Psoas muscle (tissue), 8 donors: ENCODE measurements around the gene PRKAR2A. TPM values are rescaled to one million over a fixed set of nuclear protein-coding genes. Genes with fewer than 3 reads are reported as not detected.
A peak's percentile ranks its signal among the peaks of the same experiment; 100 is the strongest.

ENCODE experiments used
- ATAC-seq, 4 donors: fragments of 200-7000 bp; cut with Tn5 transposase; one replicate each; pipeline ENCODE4 v1.9.1; 2020; ENCODE audit warnings: moderate library complexity in 3 of 4, mild to moderate bottlenecking in 2 of 4
- DNase-seq, 2 donors: peaks; one replicate each; pipeline ENCODE4 v3.0.0-alpha.2; 2020
- H3K27ac ChIP-seq: fragments of 200-600 bp; one replicate; pipeline ENCODE4 v1.8.0; 2022
- H3K27me3 ChIP-seq, 3 donors: fragments of 200-600 bp in 1 of 3; one replicate each; pipeline versions ENCODE4 v1.6.1 to v1.8.0; 2013 to 2022; ENCODE audit warnings: low read length in 2 of 3, mild to moderate bottlenecking in 2 of 3, moderate library complexity in 1 of 3; ENCODE audit not compliant: insufficient read depth in 3 of 3
- H3K36me3 ChIP-seq, 2 donors: fragments of 200-600 bp in 1 of 2; one replicate each; pipeline versions ENCODE4 v1.6.1 to v1.8.0; 2013 to 2022; ENCODE audit warnings: low read depth in 1 of 2, mild to moderate bottlenecking in 1 of 2, moderate library complexity in 1 of 2; ENCODE audit not compliant: insufficient read depth in 1 of 2
- H3K4me1 ChIP-seq: fragments of 200-600 bp; one replicate; pipeline ENCODE4 v1.8.0; 2022
- H3K4me3 ChIP-seq: fragments of 200-600 bp; one replicate; pipeline ENCODE4 v1.8.0; 2022; ENCODE audit warnings: mild to moderate bottlenecking
- H3K9me3 ChIP-seq: fragments of 200-600 bp; one replicate; pipeline ENCODE4 v1.8.0; 2022
- CTCF ChIP-seq: fragments of 200-600 bp; IDR thresholded peaks from one replicate; pipeline ENCODE4 v1.8.0; 2022; ENCODE audit warnings: antibody characterized with exemption
- WGBS, 3 donors: extraction: QIAGEN DNeasy Blood & Tissue Kit; methylation state at CpG; one replicate each; pipeline versions ENCODE4 v1.1.6 to v1.1.7; 2013; 5-methylcytosine and 5-hydroxymethylcytosine counted together
- intact Hi-C, 2 donors: fragments of 100-400 bp; cut with DNase I; formaldehyde crosslinking; loops; one replicate each; pipeline versions ENCODE4 v1.11.0 to v1.14.2; 2022
- polyA plus RNA-seq, 3 donors: library from polyadenylated mRNA; stranded (reverse); fragments of 200-250 nt; gene quantifications; one replicate each; pipeline ENCODE4 v1.2.3, GENCODE V29; 2013
- total RNA-seq, 4 donors: library from RNA; stranded (reverse); fragmentation: NEBNext Ultra II Directional in 2 of 4; extraction: Animal tissue kit (Norgen Biotek cat#: 25700) in 2 of 4; gene quantifications; one replicate each; pipeline versions ENCODE4 v1.2.1 to v1.2.4, GENCODE V29; 2021 to 2023
- donor health status: healthy with polysubstance abuse.
- donor health status: DM: no; HTN: no; CAD: no; lungs with moderate emphysema.
- donor health status: Bipolar disorder and iron deficiency.
- donor health status: healthy.
- donor health status: DM: yes; HTN: yes; CAD: no.
- donor health status: DM: no; HTN: no; CAD: no.
- donor health status: DM: no; HTN: no; CAD: no.
- donor health status: DM: yes; HTN: yes; CAD: no.

The PRKAR2A gene
- total and polyA plus RNA-seq, 7 donors = 24.3 to 126 (median 92.5) TPM

DNA sequence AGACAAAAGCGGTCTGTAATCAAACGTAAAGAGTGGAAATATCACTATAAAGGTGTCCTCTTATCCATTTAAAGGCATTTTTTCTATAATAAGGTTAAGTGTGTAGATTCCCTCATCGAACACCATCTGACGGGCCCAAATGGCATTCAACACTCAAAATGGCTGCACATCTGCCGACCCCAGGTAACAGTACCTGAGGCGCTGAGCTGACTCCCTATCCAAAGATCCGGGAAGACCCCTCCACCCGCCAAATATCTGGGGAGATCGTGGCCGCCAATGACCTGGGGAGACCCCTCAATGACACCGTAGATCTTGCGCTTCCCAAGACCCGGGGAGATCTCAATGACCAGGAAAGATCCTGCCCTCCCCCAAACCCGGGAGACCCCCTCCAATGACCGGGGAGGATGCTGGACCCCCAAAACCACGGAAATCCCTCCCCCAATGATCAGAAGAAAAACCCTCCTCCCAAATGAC lies 131.1 kb downstream of the PRKAR2A start:
- DNase-seq (no peak), ATAC-seq (peak in 2 of 4 donors; percentile 20 to 27)
- 0 to 1% (median 1%) methylated on average over 16 of the region's 16 CpGs for WGBS, 3 donors
- Histone ChIP-seq H3K4me3 (peak overlapping the region; percentile 72), H3K4me1 (peaks cover 25% of the 10 kb centered on the region), H3K27me3 (no peaks in the 10 kb centered on the region), H3K36me3 (peaks cover 0 to 32% of the 10 kb centered on the region in 2 donors), H3K27ac (peak overlapping the region; percentile 81), H3K9me3 (no peaks in the 10 kb centered on the region)
- intact Hi-C loops = no loop called here
- TF ChIP-seq CTCF = no peak

GRCh38 chr3:48715174-48715800 lies 132.4 kb downstream of the PRKAR2A start:
- DNase-seq (no peak), ATAC-seq (peak in 2 of 4 donors; percentile 20 to 27)
- Histone ChIP-seq H3K27ac (no peak overlapping the region), H3K4me3 (peak overlapping the region; percentile 72), H3K9me3 (no peaks in the 10 kb centered on the region), H3K4me1 (peaks cover 30% of the 10 kb centered on the region), H3K27me3 (no peaks in the 10 kb centered on the region), H3K36me3 (peaks cover 0 to 45% of the 10 kb centered on the region in 2 donors)
- intact Hi-C loops = no loop called here
- TF ChIP-seq CTCF = no peak

- no peak for TF ChIP-seq CTCF
- peaks cover 0 to 63% of the 10 kb centered on the region in 2 donors for H3K36me3 ChIP-seq
- H3K4me3 ChIP-seq = no peak overlapping the region
- ATAC-seq = no peak
- H3K27ac ChIP-seq = no peak overlapping the region
- intact Hi-C loops = no loop called here
- WGBS, 3 donors = 78 to 87% (median 87%) methylated on average over 2 of the region's 2 CpGs
- no peak for DNase-seq
- peaks cover 64% of the 10 kb centered on the region for H3K4me1 ChIP-seq
- no peaks in the 10 kb centered on the region for H3K9me3 ChIP-seq
- no peaks in the 10 kb centered on the region for H3K27me3 ChIP-seq
These were observed 135.9 kb downstream of the PRKAR2A start for GRCh38 chr3:48711727-48712126.

DNA sequence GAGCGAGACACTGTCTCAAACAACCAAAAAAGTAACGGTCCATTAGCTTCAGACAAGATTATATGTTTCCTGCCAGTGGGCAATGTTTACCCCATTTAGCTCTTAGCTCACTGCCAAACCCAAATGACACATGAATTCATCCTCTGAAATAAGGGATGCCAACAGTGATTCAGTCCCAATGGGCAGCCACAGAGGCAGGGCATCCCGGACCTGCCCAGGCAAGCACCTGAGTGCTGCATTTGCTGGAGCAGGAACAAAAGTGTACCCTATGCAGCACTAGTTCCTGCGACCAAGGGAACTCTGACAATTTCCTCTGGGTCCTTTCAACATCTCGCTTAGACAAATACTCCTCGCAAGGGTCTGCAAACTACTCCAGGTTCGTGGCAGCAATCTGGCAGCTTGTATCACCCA lies 138.6 kb downstream of the PRKAR2A start:
- peaks cover 51% of the 10 kb centered on the region for H3K4me1 ChIP-seq
- TF ChIP-seq CTCF = no peak
- H3K4me3 ChIP-seq = no peak overlapping the region
- 53 to 63% (median 54%) methylated on average over 7 of the region's 7 CpGs for WGBS, 3 donors
- peaks cover 0 to 57% of the 10 kb centered on the region in 2 donors for H3K36me3 ChIP-seq
- intact Hi-C loops = no loop called here
- H3K27ac ChIP-seq = peak overlapping the region; percentile 67
- H3K27me3 ChIP-seq = no peaks in the 10 kb centered on the region
- DNase-seq (no peak), ATAC-seq (peak; percentile 54 to 91 (median 84))
- H3K9me3 ChIP-seq = no peaks in the 10 kb centered on the region

GRCh38 chr3:48708481-48708889 lies 139.2 kb downstream of the PRKAR2A start:
- H3K36me3 ChIP-seq = peaks cover 0 to 51% of the 10 kb centered on the region in 2 donors
- intact Hi-C loops = no loop called here
- peak; percentile 36 to 56 (median 46) for ATAC-seq

More at GRCh38 chr3:48708481-48708889, 139.2 kb downstream of the PRKAR2A start:
- peaks cover 50% of the 10 kb centered on the region for H3K4me1 ChIP-seq
- 19 to 48% (median 27%) methylated on average over 2 of the region's 2 CpGs for WGBS, 3 donors
- TF ChIP-seq CTCF = no peak
- DNase-seq = no peak
- no peaks in the 10 kb centered on the region for H3K9me3 ChIP-seq
- peak overlapping the region; percentile 67 for H3K27ac ChIP-seq
- H3K27me3 ChIP-seq = no peaks in the 10 kb centered on the region
- no peak overlapping the region for H3K4me3 ChIP-seq
